OCI-LY1 (cell line): Measurements from ENCODE around the gene VDAC1.

ENCODE experiments used
- EZH2 ChIP-seq: fragments of 200-600 bp; sonication (generic), shearing (Covaris generic); IDR thresholded peaks from 2 replicates; pipeline ENCODE4 v1.8.0; 2017; ENCODE audit warnings: borderline replicate concordance, mixed run types, mild to moderate bottlenecking, antibody characterized with exemption, low read length, moderate library complexity, mixed read lengths
- TF ChIP-seq, protein P1 (sequence below): fragments of 200-600 bp; sonication (generic), shearing (Covaris generic); IDR thresholded peaks from 2 replicates; pipeline ENCODE4 v1.5.1; 2017; ENCODE audit warnings: mild to moderate bottlenecking, antibody characterized with exemption, low read length, moderate library complexity, mixed read lengths

GRCh38 chr5:133959643-133960042, 45.1 kb downstream of the VDAC1 start:
- TF ChIP-seq, protein P1, sequence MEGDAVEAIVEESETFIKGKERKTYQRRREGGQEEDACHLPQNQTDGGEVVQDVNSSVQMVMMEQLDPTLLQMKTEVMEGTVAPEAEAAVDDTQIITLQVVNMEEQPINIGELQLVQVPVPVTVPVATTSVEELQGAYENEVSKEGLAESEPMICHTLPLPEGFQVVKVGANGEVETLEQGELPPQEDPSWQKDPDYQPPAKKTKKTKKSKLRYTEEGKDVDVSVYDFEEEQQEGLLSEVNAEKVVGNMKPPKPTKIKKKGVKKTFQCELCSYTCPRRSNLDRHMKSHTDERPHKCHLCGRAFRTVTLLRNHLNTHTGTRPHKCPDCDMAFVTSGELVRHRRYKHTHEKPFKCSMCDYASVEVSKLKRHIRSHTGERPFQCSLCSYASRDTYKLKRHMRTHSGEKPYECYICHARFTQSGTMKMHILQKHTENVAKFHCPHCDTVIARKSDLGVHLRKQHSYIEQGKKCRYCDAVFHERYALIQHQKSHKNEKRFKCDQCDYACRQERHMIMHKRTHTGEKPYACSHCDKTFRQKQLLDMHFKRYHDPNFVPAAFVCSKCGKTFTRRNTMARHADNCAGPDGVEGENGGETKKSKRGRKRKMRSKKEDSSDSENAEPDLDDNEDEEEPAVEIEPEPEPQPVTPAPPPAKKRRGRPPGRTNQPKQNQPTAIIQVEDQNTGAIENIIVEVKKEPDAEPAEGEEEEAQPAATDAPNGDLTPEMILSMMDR = no peak
- no peak for TF ChIP-seq EZH2
